ENCODE results near the gene ANKRD17.

ANKRD17 gene

DNA sequence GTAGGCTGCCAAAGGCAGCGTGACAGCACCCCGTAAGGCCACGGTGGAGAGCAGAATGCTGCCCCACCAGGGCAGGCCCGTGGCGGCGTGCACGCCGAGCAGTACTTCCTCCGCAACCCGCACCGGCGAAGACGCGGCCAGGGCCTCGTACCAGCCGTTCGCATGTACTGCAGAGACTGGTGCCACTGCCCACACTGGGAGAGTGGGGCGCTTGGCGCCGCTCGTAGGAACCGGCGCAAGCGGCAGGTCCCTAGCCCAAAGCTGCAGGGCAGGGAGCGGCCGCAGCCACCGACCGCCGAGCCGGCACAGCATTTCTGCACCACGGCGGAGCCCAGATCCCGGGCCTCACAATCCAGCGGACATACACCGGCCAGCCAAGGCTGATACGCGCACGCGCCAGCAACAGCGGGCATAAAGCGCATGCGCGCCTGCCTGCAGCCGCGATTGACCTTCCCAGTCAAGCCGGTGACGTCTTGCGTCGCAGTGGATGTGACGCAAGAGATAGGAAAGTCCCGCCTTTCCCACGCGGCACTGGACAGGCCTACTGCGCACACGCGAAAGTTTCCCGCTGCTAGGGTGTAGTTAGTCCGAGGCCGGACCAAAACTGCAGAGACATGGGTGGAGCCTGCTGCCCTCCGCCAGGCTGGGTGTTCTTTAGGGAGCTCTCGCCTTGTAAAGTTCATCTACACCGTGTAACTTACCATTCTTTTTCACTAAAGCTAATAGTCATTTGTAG is 189.1 kb downstream of the ANKRD17 start, which contains the start of gene COX18:
Gene COX18, minus strand, starts transcription at position 379 of the 736 bp plus-strand sequence. Its CDS starts 67 bp downstream, at position 312.
- H3K9me3 ChIP-seq (ENCODE audit: low read length), result no peaks in the 10 kb centered on the region
- H2AFZ ChIP-seq (ENCODE audit: low read length), result peak within 1 kb of the TSS; percentile 60; the same call in 1 of the 2 replicates
- peak within 1 kb of the TSS; percentile 85 for H3K4me2 ChIP-seq (ENCODE audit: low read length)
- H3K4me1 ChIP-seq (ENCODE audit: insufficient read depth, low read length, severe bottlenecking), result peaks cover 24% of the 10 kb centered on the region
- H3K9me2 ChIP-seq (ENCODE audit: low read depth, low read length), result no peaks in the 10 kb centered on the region
- 0 out of 2 replicates have a peak, but pooled peaks cover 6% of the 10 kb centered on the region for H3F3A ChIP-seq (ENCODE audit: insufficient read depth, low read length)
- H3K79me2 ChIP-seq (ENCODE audit: insufficient read depth, low read length), result no peaks in the 10 kb centered on the region
- no peak for TF ChIP-seq EZH2 (IDR thresholded peaks at IDR 0.05; ENCODE audit: borderline replicate concordance, low read length)
- TF ChIP-seq CTCF (IDR thresholded peaks at IDR 0.05; ENCODE audit: low read length), result no peak
- H3K27me3 ChIP-seq (ENCODE audit: insufficient read depth, low read length), result no peaks in the 10 kb centered on the region
- peaks cover 18% of the 10 kb centered on the region; the same call in 1 of the 2 replicates for H3K36me3 ChIP-seq (ENCODE audit: insufficient read depth, low read length)
- H4K20me1 ChIP-seq (ENCODE audit: insufficient read depth, low read length), result no peaks in the 10 kb centered on the region
- H3K9ac ChIP-seq (ENCODE audit: low read length), result peak within 1 kb of the TSS; percentile 89
- peak within 1 kb of the TSS; percentile 87 for H3K27ac ChIP-seq (ENCODE audit: low read depth, low read length, poor library complexity, severe bottlenecking)
- peak within 1 kb of the TSS; percentile 77 for H3K4me3 ChIP-seq (ENCODE audit: low read depth, low read length, poor library complexity, severe bottlenecking)

- Histone ChIP-seq H3K4me3 (ENCODE audit: low read depth, low read length, poor library complexity, severe bottlenecking) (peak overlapping the region; percentile 77), H3K4me2 (ENCODE audit: low read length) (peak overlapping the region; percentile 85), H3K4me1 (ENCODE audit: insufficient read depth, low read length, severe bottlenecking) (peaks cover 24% of the 10 kb centered on the region), H4K20me1 (ENCODE audit: insufficient read depth, low read length) (no peaks in the 10 kb centered on the region), H3K79me2 (ENCODE audit: insufficient read depth, low read length) (no peaks in the 10 kb centered on the region), H3K9ac (ENCODE audit: low read length) (peak overlapping the region; percentile 89), H3K9me3 (ENCODE audit: low read length) (no peaks in the 10 kb centered on the region), H3K9me2 (ENCODE audit: low read depth, low read length) (no peaks in the 10 kb centered on the region), H3K27me3 (ENCODE audit: insufficient read depth, low read length) (no peaks in the 10 kb centered on the region), H2AFZ (ENCODE audit: low read length) (peak overlapping the region; percentile 4; the same call in 1 of the 2 replicates), H3F3A (ENCODE audit: insufficient read depth, low read length) (0 out of 2 replicates have a peak, but pooled peaks cover 6% of the 10 kb centered on the region), H3K27ac (ENCODE audit: low read depth, low read length, poor library complexity, severe bottlenecking) (peak overlapping the region; percentile 87), H3K36me3 (ENCODE audit: insufficient read depth, low read length) (peaks cover 17% of the 10 kb centered on the region; the same call in 1 of the 2 replicates)
- TF ChIP-seq CTCF (IDR thresholded peaks at IDR 0.05; ENCODE audit: low read length) (no peak), EZH2 (IDR thresholded peaks at IDR 0.05; ENCODE audit: borderline replicate concordance, low read length) (no peak)
These were observed 189.9 kb downstream of the ANKRD17 start for GRCh38 chr4:73068491-73069337.

- TF ChIP-seq CTCF (IDR thresholded peaks at IDR 0.05; ENCODE audit: low read length) (no peak), EZH2 (IDR thresholded peaks at IDR 0.05; ENCODE audit: borderline replicate concordance, low read length) (no peak)
- peak overlapping the region; percentile 87 for H3K27ac ChIP-seq (ENCODE audit: low read depth, low read length, poor library complexity, severe bottlenecking)
- H3K9me3 ChIP-seq (ENCODE audit: low read length), result no peaks in the 10 kb centered on the region
- H3F3A ChIP-seq (ENCODE audit: insufficient read depth, low read length), result 0 out of 2 replicates have a peak, but pooled peaks cover 6% of the 10 kb centered on the region
- H3K4me1 ChIP-seq (ENCODE audit: insufficient read depth, low read length, severe bottlenecking), result peaks cover 24% of the 10 kb centered on the region
- peak overlapping the region; percentile 89 for H3K9ac ChIP-seq (ENCODE audit: low read length)
- H2AFZ ChIP-seq (ENCODE audit: low read length), result no peak overlapping the region; the same call in 1 of the 2 replicates
- peaks cover 18% of the 10 kb centered on the region; the same call in 1 of the 2 replicates for H3K36me3 ChIP-seq (ENCODE audit: insufficient read depth, low read length)
- peak overlapping the region; percentile 77 for H3K4me3 ChIP-seq (ENCODE audit: low read depth, low read length, poor library complexity, severe bottlenecking)
- H3K9me2 ChIP-seq (ENCODE audit: low read depth, low read length), result no peaks in the 10 kb centered on the region
- H3K27me3 ChIP-seq (ENCODE audit: insufficient read depth, low read length), result no peaks in the 10 kb centered on the region
- H4K20me1 ChIP-seq (ENCODE audit: insufficient read depth, low read length), result no peaks in the 10 kb centered on the region
- H3K4me2 ChIP-seq (ENCODE audit: low read length), result peak overlapping the region; percentile 85
- H3K79me2 ChIP-seq (ENCODE audit: insufficient read depth, low read length), result no peaks in the 10 kb centered on the region
These were observed 190.6 kb downstream of the ANKRD17 start for GRCh38 chr4:73067971-73068394.

Data from OCI-LY1 (cell line).